ENCODE data around the gene PFKFB3. TPM values are rescaled to one million over a fixed set of nuclear protein-coding genes. Genes with fewer than 3 reads are reported as not detected.

The PFKFB3 gene
- total RNA-seq, 1 experiment from 2014 or later, result 36.8 TPM

GRCh38 chr10:6171881-6172695, 30.6 kb upstream of the PFKFB3 start:
- Histone ChIP-seq H3K4ac (ENCODE audit: low read depth, low read length) (no peak overlapping the region), H3K14ac (ENCODE audit: insufficient read depth, low read length) (no peak overlapping the region), H2BK12ac (ENCODE audit: insufficient read length, low read depth, low read length) (no peak overlapping the region), H4K8ac (replicated peaks; ENCODE audit: insufficient read length, low read depth, low read length) (no peak overlapping the region), H2BK15ac (ENCODE audit: low read depth, low read length) (no peak overlapping the region), H3K4me2 (ENCODE audit: insufficient read depth, insufficient read length, low read length) (no peak overlapping the region), H2AK5ac (ENCODE audit: insufficient read length, low read length) (no peak overlapping the region), H4K5ac (ENCODE audit: insufficient read length, low read depth, low read length) (no peak overlapping the region), H3K79me1 (ENCODE audit: insufficient read depth, low read depth, low read length, poor library complexity, severe bottlenecking) (no peaks in the 10 kb centered on the region), H3K9me3 (ENCODE audit: control insufficient read depth, low read depth, low read length) (no peaks in the 10 kb centered on the region), H2BK20ac (ENCODE audit: low read depth, low read length, poor library complexity, severe bottlenecking) (no peak overlapping the region), H4K20me1 (ENCODE audit: control insufficient read depth, insufficient read depth, insufficient read length) (no peaks in the 10 kb centered on the region), H3K23ac (ENCODE audit: insufficient read length, low read depth, low read length) (no peak overlapping the region), H2BK120ac (ENCODE audit: low read depth, low read length, poor library complexity, severe bottlenecking) (no peak overlapping the region), H3K18ac (ENCODE audit: insufficient read length, low read depth, low read length) (no peak overlapping the region), H2BK5ac (ENCODE audit: insufficient read length, low read length) (no peak overlapping the region), H3K27ac (ENCODE audit: insufficient read length, low read depth, low read length) (no peak overlapping the region), H2AFZ (ENCODE audit: low read length) (no peak overlapping the region), H3K4me1 (ENCODE audit: insufficient read depth, low read length) (no peaks in the 10 kb centered on the region), H3K9ac (ENCODE audit: extremely low read depth, insufficient read length, low read length) (no peak overlapping the region), H3K79me2 (ENCODE audit: insufficient read depth, low read length) (0 out of 2 replicates have a peak, but pooled peaks cover 2% of the 10 kb centered on the region), H4K91ac (ENCODE audit: insufficient read length, low read depth, low read length) (no peak overlapping the region), H3K23me2 (ENCODE audit: insufficient read length, low read depth, low read length, poor library complexity, severe bottlenecking) (no peaks in the 10 kb centered on the region), H3K27me3 (ENCODE audit: insufficient read depth, low read length) (no peaks in the 10 kb centered on the region), H3T11ph (ENCODE audit: low read length) (no peak overlapping the region), H3K56ac (ENCODE audit: insufficient read length, low read depth, low read length) (no peak overlapping the region)
- no CpG with 5 or more reads among the region's 23 CpGs for WGBS (ENCODE audit: extremely low coverage, insufficient read length, low lambda C conversion rate)
- Mint-ChIP-seq H3K27me3 (ENCODE audit: low read depth) (no peaks in the 10 kb centered on the region; the same call in 1 of the 2 replicates), H3K27ac (peak overlapping the region in 1 of 3 experiments; percentile 76; a peak in 1 of 7 replicates), H3K4me1 (peaks cover 29 to 34% of the 10 kb centered on the region in 2 experiments), H3K9me3 (no peaks in the 10 kb centered on the region), H3K36me3 (ENCODE audit: insufficient read depth in 1 of 3, low read depth in 3 of 3) (peaks cover 5 to 28% (median 8%) of the 10 kb centered on the region in 3 experiments; a peak in 6 of 7 replicates), H3K4me3 (no peak overlapping the region)
- no peak for TF ChIP-seq CTCF (conservative IDR thresholded peaks at IDR 0.05)
- no peak for DNase-seq

All from H9 (cell line).